GM12865 (cell line): ENCODE results near the gene COL20A1.

Experiments used
- DNase-seq: peaks from one replicate; pipeline ENCODE4 v3.0.0; 2010; ENCODE audit warnings: low read depth
- H3K4me3 ChIP-seq: 2 replicates; pipeline ENCODE4 v1.5.1; 2011; ENCODE audit warnings: mild to moderate bottlenecking, low read depth, low read length, control low read depth
- TF ChIP-seq, protein P1 (sequence below): IDR thresholded peaks from 2 replicates; pipeline ENCODE4 v1.5.1; 2011; ENCODE audit warnings: low read length, control low read depth, low read depth, inconsistent platforms; ENCODE audit not compliant: insufficient read depth; ENCODE audit errors: missing control alignments

COL20A1 gene

DNA sequence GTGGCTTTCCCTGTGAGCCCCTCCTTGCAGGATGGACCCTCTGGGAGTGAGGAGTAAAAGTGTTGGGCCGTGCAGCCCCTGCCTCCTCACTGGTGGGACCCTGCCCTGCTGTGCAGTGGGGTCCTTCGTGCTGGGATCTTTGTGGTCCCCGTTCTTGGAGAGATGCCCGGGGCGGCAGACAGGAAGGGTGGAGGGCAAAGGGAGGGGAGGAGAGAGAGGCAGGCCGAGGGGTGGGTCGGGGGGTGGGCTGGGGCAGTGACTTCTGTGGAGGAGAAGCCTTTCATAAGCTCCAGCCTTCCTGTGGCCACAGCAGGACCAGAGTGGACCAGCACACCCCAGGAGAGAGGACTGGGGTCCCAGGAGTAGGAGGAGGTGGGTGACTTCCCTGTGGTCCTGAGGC lies at the start of gene COL20A1:
TSS of gene COL20A1 (plus strand) at position 283 of the 400 bp plus-strand sequence. CDS start 1,922 bp downstream, outside the sequence.
- no peak within 1 kb of the TSS for H3K4me3 ChIP-seq
- TF ChIP-seq, protein P1, sequence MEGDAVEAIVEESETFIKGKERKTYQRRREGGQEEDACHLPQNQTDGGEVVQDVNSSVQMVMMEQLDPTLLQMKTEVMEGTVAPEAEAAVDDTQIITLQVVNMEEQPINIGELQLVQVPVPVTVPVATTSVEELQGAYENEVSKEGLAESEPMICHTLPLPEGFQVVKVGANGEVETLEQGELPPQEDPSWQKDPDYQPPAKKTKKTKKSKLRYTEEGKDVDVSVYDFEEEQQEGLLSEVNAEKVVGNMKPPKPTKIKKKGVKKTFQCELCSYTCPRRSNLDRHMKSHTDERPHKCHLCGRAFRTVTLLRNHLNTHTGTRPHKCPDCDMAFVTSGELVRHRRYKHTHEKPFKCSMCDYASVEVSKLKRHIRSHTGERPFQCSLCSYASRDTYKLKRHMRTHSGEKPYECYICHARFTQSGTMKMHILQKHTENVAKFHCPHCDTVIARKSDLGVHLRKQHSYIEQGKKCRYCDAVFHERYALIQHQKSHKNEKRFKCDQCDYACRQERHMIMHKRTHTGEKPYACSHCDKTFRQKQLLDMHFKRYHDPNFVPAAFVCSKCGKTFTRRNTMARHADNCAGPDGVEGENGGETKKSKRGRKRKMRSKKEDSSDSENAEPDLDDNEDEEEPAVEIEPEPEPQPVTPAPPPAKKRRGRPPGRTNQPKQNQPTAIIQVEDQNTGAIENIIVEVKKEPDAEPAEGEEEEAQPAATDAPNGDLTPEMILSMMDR = no peak
- DNase-seq = no peak

DNA sequence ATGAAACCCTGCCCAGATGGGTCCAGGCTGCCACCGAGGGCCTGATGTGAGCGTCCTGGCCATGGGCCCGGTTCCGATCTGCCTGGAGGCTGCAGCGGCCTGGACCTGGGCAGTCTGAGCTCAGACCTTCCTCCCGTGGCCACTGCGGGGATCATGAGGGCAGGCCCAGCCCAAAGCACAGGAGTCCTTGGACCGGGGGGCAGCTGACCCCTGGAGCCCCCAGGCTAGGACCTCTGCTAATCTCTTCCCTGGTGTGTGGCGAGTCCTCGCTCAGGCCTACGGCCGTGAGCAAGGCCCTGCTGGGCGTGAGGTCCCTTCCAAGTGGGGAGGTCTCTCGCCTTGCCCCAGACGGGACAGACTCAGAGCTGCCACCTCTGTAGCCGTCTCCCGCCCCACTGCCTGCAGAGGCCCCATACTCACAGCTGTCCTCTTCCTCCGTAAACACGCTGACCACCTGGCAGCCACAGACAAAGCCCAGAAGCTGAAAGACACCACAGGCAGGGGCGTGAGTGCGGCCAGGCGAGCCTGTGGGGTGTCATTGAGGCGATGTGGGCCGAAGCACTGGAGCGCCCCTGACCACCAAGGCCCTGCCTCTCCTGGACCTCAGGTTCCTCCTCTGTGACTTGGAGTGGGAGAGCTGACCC lies 49.3 kb upstream of the COL20A1 start:
- no peak overlapping the region for H3K4me3 ChIP-seq
- no peak for DNase-seq
- TF ChIP-seq, protein P1 = no peak

DNA sequence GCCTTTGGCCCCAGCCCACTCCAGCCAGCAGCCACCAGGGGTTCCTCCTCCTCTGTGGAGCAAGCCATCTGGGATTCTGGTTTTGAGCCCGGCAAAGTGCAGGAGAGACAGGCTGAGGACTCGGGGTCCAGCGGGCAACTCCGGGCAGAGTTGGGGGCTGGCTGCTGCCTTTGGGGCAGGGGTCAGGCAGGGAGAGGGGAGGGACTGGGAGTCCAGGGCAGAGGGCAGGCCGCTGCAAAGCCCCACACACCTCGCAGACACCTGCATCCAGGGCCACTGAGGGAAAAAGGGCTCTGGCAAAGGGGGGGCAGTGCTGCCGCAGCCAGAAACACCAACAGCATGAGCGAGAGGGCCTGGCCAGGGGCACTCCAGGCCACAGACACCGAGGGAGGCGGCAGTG lies 48.5 kb upstream of the COL20A1 start:
- H3K4me3 ChIP-seq = no peak overlapping the region
- TF ChIP-seq, protein P1 = no peak
- DNase-seq = no peak

DNA sequence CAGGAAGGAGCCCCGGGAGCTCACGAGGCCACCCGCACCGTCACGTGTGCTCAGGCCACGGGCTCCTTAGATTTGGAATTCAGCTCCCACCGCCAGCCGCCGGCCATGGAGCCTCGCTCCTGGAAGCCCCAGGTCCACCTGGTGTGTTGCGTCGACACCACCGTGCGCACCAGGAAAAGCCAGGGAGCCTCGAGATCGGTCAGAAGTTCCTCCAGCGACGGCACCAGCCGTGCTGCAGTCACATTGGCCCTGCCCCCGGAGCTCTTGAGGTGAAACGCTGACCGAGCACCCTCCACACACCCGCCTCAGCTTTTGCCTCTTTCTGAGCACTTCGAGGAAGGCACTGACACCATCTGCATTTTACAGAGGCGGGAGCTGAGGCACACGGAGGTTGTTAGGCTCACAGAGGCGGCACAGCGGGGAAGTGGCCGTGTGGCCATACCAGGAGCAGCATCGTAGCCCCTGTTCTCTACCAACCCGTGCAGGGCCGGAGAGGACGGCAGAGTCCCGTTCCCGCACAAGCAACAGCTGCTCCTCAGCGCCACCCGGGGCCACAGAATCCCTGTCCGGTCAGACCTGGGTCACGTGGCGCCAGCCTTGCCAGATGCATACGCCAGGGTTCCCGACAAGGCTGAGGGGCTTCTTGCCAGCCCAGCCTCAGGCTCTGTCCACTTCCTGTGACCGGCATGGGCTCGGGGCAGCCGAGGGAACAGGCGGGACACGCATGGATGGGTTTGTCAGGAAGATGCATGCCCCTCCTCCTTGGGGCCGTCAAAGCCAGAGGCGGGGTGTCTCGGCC lies 46.3 kb upstream of the COL20A1 start:
- no peak for DNase-seq
- H3K4me3 ChIP-seq = no peak overlapping the region
- TF ChIP-seq, protein P1 = no peak

DNA sequence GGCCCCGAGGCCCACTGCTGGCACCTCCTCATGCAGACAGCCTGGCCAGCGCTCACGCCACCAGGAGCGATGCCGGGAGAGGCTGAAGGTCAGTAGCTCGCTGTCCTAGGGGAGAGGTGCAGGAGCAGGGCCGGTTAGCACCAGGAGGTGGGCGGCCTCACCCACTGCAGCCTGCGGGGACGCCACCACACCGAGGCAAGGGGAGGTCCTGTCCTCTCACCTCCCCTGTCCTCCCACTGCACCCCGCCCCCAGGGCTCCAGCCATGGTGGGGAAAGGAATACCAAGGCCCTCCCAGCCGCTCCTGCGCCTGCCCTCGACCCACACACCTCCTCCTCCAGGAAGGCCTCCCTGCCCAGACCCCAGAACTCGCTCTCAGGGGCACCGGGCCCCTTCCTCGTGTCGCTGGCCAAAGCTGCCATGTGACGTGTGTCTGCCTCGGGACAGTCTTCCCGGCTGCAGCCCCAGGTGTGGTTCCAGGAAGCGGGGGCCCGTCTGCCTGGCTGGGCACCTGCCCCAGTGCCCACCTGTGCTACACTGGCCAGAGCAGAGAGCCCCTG lies 45.2 kb upstream of the COL20A1 start:
- TF ChIP-seq, protein P1 = no peak
- DNase-seq = no peak
- H3K4me3 ChIP-seq = no peak overlapping the region

DNA sequence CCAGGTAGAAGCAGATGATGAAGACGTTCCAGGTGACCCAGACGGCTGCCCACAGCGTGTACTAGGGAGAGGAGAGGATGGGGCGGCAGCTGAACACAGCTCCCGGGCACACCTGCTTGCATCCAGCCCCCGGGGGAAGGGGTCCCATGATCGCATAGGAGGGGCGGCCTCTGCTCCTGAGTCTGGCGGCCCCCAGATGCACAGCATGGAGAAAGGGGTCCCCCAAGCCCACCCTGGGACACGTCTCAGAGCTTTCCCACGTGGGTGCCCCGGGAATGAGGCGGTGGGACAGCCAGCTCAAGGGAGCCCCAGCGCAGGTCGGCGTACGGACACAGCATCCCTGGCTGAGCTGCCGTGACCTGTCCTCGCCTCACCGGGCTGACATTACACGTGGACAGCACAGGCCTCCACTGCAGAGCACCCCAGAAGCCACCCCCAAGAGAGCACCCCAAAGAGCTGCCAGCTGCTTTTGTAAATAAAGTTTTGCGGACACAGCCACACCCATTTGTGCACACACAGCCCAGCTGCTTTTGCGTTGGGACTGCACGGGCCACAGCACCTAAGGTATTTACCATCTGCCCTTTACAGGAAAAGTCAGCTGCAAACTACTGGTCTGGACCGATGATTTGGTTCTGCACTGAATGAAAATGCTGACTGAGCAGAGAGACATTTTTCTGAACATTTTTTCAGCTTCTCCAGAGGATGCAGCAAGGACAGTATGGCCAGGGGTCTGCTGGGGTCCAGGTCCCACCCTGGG lies 44.0 kb upstream of the COL20A1 start:
- no peak for DNase-seq
- TF ChIP-seq, protein P1 = no peak
- H3K4me3 ChIP-seq = no peak overlapping the region
